ENCODE results near the gene IL17A.

DNA sequence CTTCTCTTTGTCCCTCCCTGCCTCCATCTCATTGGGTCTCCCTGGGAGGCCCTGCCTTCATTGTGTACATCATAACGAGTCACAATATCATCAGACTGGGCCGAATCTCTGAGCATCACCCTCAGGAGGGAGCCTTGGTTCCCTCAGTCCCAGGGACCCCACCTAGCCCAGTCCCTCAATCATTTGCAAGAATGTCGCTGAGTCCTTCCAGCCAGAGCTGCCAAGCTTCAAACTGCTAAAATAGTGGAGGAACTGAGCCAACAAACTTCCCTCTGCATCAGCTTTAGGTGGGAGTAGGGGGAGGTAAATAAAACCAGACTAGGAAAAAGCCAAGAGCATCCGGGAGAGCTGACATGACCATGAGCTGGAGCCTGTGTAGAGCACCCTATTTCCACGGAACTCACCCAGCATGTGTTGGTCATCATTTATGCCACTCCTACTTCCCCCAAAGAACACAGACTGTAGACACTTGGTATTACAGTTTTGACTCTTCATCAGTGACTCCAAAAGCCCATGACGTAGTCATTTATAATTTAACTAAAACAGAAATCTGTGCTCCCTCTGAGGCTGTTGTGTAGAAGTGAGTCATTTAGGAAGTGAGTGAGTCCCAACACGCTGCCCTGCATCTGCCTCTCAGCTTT, 28.8 kb upstream of the IL17A start:
- TF ChIP-seq, protein P1, sequence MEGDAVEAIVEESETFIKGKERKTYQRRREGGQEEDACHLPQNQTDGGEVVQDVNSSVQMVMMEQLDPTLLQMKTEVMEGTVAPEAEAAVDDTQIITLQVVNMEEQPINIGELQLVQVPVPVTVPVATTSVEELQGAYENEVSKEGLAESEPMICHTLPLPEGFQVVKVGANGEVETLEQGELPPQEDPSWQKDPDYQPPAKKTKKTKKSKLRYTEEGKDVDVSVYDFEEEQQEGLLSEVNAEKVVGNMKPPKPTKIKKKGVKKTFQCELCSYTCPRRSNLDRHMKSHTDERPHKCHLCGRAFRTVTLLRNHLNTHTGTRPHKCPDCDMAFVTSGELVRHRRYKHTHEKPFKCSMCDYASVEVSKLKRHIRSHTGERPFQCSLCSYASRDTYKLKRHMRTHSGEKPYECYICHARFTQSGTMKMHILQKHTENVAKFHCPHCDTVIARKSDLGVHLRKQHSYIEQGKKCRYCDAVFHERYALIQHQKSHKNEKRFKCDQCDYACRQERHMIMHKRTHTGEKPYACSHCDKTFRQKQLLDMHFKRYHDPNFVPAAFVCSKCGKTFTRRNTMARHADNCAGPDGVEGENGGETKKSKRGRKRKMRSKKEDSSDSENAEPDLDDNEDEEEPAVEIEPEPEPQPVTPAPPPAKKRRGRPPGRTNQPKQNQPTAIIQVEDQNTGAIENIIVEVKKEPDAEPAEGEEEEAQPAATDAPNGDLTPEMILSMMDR (conservative IDR thresholded peaks at IDR 0.05 in 1 of 2, IDR thresholded peaks at IDR 0.05 in 1 of 2; ENCODE audit: low read depth in 1 of 2, low read length in 2 of 2), result no peak
- TF ChIP-seq EZH2 (IDR thresholded peaks at IDR 0.05; ENCODE audit: low read length, missing control alignments), result no peak
